Suprapubic skin (tissue), 3 donors: ENCODE data around the gene MPDZ.

Experiments
- CTCF ChIP-seq, 2 donors: fragments of 200-600 bp in 1 of 2; fragments of 450-650 bp in 1 of 2; sonication (generic) in 1 of 2; IDR thresholded peaks; one replicate each; pipeline ENCODE4 v1.5.1; 2016 to 2019; ENCODE audit warnings: antibody characterized with exemption in 2 of 2, mild to moderate bottlenecking in 1 of 2, moderate library complexity in 1 of 2
- EP300 ChIP-seq: sonication (generic); formaldehyde crosslinking; IDR thresholded peaks from one replicate; pipeline ENCODE4 v1.6.1; 2017; ENCODE audit warnings: antibody characterized with exemption

GRCh38 chr9:13166996-13167395 is 112.5 kb downstream of the MPDZ start:
- TF ChIP-seq CTCF (IDR thresholded peaks at IDR 0.05): no peak
- no peak for TF ChIP-seq EP300
